AG10803 (cell line): ENCODE data around the gene TAC3.
"Not testable (repeated sequence)": the region's sequence is repeated elsewhere in the genome, so short reads cannot be mapped to it uniquely, and the experiment has no call there.

Experiments
- DNase-seq: peaks from one replicate; pipeline ENCODE4 v3.0.0; 2010; ENCODE audit warnings: low read depth
- H3K4me3 ChIP-seq: 2 replicates; pipeline ENCODE4 v1.5.1; 2011; ENCODE audit warnings: mild to moderate bottlenecking, low read length, control low read depth
- TF ChIP-seq, protein P1 (sequence below): conservative IDR thresholded peaks from 2 replicates; pipeline ENCODE4 v1.5.1; 2011; ENCODE audit warnings: mild to moderate bottlenecking, low read length, control low read depth, inconsistent platforms

TAC3 gene

DNA sequence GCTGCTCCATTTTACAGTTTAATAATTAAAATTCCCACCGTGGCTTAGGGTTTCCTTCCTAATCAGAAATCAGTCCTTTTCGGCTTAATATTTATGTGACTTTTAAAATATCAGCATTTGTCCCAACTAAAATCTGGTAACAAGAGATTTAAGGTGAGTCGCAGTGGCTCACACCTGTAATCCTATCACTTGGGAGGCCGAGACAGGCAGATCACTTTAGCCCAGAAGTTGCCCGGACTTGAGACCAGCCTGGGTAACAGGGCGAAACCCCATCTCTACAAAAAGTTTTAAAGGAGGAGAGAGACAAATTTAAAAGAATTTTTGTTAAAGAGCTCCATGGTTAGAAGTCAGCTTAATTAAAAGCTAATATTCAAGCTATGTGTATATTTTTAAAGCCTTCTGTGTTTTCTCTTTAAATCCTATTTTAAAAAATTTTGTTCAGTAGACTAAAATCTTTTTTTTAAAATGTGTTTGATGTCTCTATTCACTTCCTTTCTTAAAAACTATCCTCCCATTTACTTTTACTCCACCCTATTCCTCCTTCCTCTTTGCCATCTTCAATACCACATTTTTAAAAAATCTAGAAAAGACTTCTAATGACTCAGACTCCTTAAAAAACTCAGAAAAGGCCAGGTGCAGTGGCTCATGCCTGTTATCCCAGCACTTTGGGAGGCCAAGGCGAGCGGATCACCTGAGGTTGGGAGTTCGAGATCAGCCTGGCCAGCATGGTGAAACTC lies 3.8 kb upstream of the TAC3 start:
- TF ChIP-seq, protein P1, sequence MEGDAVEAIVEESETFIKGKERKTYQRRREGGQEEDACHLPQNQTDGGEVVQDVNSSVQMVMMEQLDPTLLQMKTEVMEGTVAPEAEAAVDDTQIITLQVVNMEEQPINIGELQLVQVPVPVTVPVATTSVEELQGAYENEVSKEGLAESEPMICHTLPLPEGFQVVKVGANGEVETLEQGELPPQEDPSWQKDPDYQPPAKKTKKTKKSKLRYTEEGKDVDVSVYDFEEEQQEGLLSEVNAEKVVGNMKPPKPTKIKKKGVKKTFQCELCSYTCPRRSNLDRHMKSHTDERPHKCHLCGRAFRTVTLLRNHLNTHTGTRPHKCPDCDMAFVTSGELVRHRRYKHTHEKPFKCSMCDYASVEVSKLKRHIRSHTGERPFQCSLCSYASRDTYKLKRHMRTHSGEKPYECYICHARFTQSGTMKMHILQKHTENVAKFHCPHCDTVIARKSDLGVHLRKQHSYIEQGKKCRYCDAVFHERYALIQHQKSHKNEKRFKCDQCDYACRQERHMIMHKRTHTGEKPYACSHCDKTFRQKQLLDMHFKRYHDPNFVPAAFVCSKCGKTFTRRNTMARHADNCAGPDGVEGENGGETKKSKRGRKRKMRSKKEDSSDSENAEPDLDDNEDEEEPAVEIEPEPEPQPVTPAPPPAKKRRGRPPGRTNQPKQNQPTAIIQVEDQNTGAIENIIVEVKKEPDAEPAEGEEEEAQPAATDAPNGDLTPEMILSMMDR = no peak
- no peak for DNase-seq

DNA sequence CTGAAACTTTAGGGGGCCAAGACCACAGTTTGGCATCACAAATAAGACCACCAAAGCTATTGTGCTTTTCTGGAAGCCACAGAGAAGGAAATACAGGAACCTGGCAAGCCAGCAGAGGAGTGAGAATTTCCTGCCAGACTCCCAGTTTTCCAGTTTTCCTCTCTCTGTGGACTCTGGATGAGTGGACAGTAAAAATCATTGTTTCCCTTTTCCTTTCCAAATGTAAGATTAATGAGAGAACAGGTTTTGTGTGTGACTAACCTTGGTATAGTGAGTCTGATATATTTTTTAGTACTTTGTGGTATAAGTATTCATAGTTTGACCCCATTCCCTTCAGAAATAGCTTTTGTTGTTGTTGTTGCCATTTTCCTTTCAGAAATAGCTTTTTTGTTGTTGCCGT lies 2.6 kb upstream of the TAC3 start:
- H3K4me3 ChIP-seq = no peak overlapping the region
- no peak for DNase-seq
- TF ChIP-seq, protein P1 = no peak

More for the DNA sequence above, 3.8 kb upstream of the TAC3 start:
- H3K4me3 ChIP-seq = no peak overlapping the region

DNA sequence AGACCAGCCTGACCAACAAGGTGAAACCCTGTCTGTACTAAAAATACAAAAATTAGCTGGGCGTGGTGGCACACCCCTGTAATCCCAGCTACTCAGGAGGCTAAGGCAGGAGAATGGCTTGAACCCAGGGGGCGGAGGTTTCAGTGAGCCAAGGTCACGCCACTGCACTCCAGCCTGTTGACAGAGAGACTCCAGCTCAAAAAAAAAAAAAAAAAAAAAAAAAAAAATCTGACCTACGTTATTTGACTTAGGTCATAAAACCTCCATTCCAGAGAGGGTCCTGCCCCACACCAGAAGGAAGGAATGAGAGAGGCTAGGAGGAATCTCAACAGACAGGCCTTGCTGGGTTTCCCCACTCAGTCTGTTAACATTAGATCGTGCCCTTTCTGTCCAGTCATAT lies 2.0 kb upstream of the TAC3 start:
- DNase-seq, H3K4me3 ChIP-seq: not testable (repeated sequence)

DNA sequence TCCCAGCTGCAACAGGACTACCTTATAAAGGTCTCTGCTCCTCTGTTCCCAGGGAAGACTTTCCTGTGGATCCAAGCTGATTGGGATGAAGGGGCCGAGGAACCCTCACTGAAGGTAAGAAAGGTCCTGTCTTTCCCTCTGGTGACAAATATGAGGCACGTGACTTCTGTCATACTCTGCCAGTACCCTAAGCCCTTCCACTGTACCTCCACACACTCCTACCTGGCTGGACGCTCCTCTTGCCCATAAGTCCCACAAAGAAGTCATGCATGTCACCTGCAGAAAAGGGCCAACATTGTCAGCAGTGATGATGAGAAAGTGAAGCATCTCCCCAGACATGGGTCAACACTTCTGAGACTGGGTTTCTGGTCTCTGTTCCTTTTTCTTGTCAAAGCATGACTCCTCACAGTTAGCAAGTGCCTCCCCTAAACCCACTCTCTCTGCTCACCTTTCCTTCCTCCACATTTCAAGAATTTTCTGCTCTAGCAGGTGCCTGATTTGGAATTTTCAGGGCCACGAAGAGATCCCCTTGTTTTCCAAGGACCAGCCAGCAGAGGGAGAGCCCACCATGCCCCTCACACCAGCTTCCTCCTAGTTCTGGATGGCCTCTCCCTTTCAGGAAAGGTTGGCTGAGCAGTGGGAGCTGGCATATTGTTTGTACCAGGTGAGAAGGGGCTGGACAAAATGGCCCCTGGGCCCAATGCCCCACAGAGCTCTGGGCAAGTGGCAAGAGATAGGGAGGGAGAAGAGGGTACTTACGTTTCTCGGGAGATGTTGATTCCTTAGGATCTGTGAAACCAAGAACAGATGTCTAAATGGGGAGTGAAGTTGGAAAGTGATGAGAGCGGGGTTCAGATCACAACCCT lies 3.5 kb downstream of the TAC3 start:
- TF ChIP-seq, protein P1 = peak; percentile 7; the same call in 1 of the 2 replicates
- H3K4me3 ChIP-seq = no peak overlapping the region
- no peak for DNase-seq

DNA sequence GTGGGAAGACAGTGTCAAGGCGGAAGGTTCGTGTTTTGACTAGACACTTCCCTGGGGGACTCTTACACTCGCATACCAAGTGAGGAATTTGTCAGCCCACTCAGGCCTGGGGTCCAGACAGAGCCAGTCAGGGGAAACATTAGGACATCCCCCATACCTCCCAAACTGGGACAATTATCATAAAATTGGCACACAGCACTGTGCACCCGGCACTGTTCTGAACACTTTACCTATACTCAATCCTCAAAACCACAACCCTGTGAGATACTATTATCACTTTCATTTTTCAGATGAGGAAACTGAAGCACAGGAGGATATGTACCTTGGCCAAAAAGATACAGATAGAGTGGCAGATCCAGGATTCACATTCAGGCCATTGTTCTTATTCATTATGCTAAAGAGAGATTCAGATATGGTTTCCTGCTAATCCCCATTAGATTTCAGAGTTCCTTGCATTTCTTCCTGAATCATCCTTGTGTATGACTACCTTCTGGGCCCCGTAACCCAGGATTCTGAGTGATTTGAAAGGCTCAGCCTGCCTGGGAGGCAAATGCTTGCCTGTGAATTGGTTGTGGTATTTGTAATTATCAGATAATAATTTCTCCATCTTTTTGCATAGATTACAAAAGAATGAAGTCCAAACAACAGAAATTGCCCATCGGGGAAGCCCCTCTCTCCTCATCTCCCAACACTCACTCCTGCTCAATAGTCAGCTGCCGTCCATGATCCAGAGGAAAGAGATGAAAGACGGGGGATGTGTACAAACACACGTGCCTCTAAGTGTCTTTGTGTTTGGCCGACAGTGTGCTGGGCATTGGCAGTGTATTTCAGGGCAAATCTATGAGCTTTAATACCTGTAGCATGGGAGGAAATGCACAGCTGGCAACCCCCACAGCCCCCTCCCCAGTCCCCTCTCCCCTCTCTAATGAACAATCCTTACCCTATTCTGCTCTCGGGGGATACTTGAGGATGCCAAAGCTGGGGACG lies 4.6 kb downstream of the TAC3 start:
- no peak overlapping the region for H3K4me3 ChIP-seq
- DNase-seq = no peak
- TF ChIP-seq, protein P1 = no peak

DNA sequence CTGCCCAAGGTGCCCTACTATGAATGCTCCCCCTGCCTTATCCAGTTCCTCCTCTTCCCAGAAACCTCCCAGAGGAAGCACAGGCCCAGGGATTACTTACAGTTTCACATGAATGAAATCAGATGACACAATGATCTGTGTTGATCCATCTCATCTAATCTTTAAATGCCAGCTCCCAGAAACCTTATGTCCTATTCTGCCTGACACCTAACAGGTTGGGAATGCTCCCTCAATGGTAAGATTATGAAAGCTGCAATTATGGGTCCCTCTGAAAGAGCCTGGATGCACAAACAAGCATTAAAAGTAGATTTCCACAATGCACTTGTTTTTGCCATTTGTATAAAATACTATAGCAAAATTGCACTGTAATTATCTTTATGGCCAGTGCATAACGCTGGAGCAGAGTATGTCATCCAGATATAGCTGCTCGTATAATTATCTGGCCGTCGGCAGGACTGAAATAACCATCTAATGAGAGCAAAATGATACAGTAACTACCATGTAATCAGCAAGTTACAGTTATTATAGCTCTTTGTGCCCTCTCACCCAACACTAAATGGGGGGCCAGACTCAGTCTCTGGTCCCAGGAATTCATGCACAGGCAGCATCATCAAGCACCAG lies 5.6 kb downstream of the TAC3 start:
- no peak for DNase-seq
- TF ChIP-seq, protein P1 = no peak

More for the DNA sequence above, 5.6 kb downstream of the TAC3 start:
- no peak overlapping the region for H3K4me3 ChIP-seq
